HFF-Myc (cell line): ENCODE measurements around the gene TNS1.

Source experiments
- DNase-seq: peaks from one replicate; pipeline ENCODE4 v3.0.0-alpha.2; 2011; ENCODE audit warnings: low read depth; ENCODE audit errors: extremely low read depth
- H3K4me3 ChIP-seq: replicated peaks from 2 replicates; pipeline ENCODE4 v1.5.1; 2011; ENCODE audit warnings: low read depth, mild to moderate bottlenecking, control low read depth, low read length
- CTCF ChIP-seq: IDR thresholded peaks from 2 replicates; pipeline ENCODE4 v1.5.1; 2012; ENCODE audit warnings: mild to moderate bottlenecking, low read depth, low read length, control low read depth; ENCODE audit errors: missing control alignments

Gene TNS1

GRCh38 chr2:217833439-217833838, 169.4 kb downstream of the TNS1 start:
- no peak for TF ChIP-seq CTCF
- no peak for DNase-seq
- H3K4me3 ChIP-seq = no peak overlapping the region

GRCh38 chr2:217832987-217833386, 169.8 kb downstream of the TNS1 start:
- TF ChIP-seq CTCF = no peak
- no peak overlapping the region for H3K4me3 ChIP-seq
- DNase-seq = no peak

GRCh38 chr2:217832115-217832514, 170.7 kb downstream of the TNS1 start:
- no peak for DNase-seq
- no peak for TF ChIP-seq CTCF
- H3K4me3 ChIP-seq = no peak overlapping the region

GRCh38 chr2:217831306-217831705, 171.5 kb downstream of the TNS1 start:
- DNase-seq = no peak
- no peak overlapping the region for H3K4me3 ChIP-seq
- TF ChIP-seq CTCF = no peak

- H3K4me3 ChIP-seq = no peak overlapping the region
- TF ChIP-seq CTCF = no peak
- DNase-seq = no peak
Measured at GRCh38 chr2:217830807-217831206, 172.0 kb downstream of the TNS1 start.

- no peak for DNase-seq
- no peak overlapping the region for H3K4me3 ChIP-seq
- no peak for TF ChIP-seq CTCF
Measured at GRCh38 chr2:217830061-217830460, 172.7 kb downstream of the TNS1 start.

GRCh38 chr2:217829420-217829819, 173.4 kb downstream of the TNS1 start:
- no peak for TF ChIP-seq CTCF
- no peak overlapping the region for H3K4me3 ChIP-seq
- no peak for DNase-seq
